ENCODE data around the gene TJP1. TPM values are rescaled to one million over a fixed set of nuclear protein-coding genes. Genes with fewer than 3 reads are reported as not detected.
"Not testable (repeated sequence)": the region's sequence is repeated elsewhere in the genome, so short reads cannot be mapped to it uniquely, and the experiment has no call there.

The TJP1 gene
- total RNA-seq, 8 experiments from 2014 or later: 25.1 to 375 (median 57.5) TPM

- in situ Hi-C loops (cut with MboI; ENCODE audit: low pct_unique_long_range_greater_than_20kb in 2 of 9, low sequenced_read_pairs in 9 of 9, unreplicated experiment in 9 of 9): no loop called here
- H3K27ac ChIP-seq: peak overlapping the region in 1 of 2 donors; percentile 36
- ATAC-seq (replicated peaks in 6 of 8): peak in 1 of 8 experiments; percentile 61
- no peak overlapping the region for H3K4me3 ChIP-seq
- 25 to 87% (median 53%) methylated on average over 1 to 9 of the region's 13 CpGs; no CpG with 5 or more reads in 2 of the 10 experiments for WGBS, 10 experiments
- peaks cover 8 to 16% of the 10 kb centered on the region in 2 donors for H3K4me1 ChIP-seq (replicated peaks in 1 of 2)
These were observed 151.0 kb downstream of the TJP1 start for GRCh38 chr15:29670998-29671981.

GRCh38 chr15:29670266-29670665 lies 152.0 kb downstream of the TJP1 start:
- WGBS, 10 experiments: 42 to 100% (median 60%) methylated on average over 1 to 2 of the region's 8 CpGs; no CpG with 5 or more reads in 5 of the 10 experiments
- Histone ChIP-seq H3K4me3 (no peak overlapping the region), H3K27ac (no peak overlapping the region), H3K4me1 (replicated peaks in 1 of 2) (peaks cover 9 to 13% of the 10 kb centered on the region in 2 donors)
- ATAC-seq (replicated peaks in 6 of 8): no peak
- in situ Hi-C loops (cut with MboI; ENCODE audit: low pct_unique_long_range_greater_than_20kb in 2 of 9, low sequenced_read_pairs in 9 of 9, unreplicated experiment in 9 of 9): no loop called here

GRCh38 chr15:29669823-29670222 lies 152.4 kb downstream of the TJP1 start:
- H3K4me3 ChIP-seq: no peak overlapping the region
- H3K27ac ChIP-seq: no peak overlapping the region
- WGBS, 10 experiments: 20 to 100% (median 70%) methylated on average over 1 to 9 of the region's 9 CpGs; no CpG with 5 or more reads in 1 of the 10 experiments
- in situ Hi-C loops (cut with MboI; ENCODE audit: low pct_unique_long_range_greater_than_20kb in 2 of 9, low sequenced_read_pairs in 9 of 9, unreplicated experiment in 9 of 9): no loop called here
- H3K4me1 ChIP-seq (replicated peaks in 1 of 2): peaks cover 9 to 13% of the 10 kb centered on the region in 2 donors
- ATAC-seq (replicated peaks in 6 of 8): peak in 1 of 8 experiments; percentile 7

- peak; percentile 56 to 97 (median 93) for ATAC-seq (replicated peaks in 6 of 8)
- WGBS, 10 experiments: 7 to 100% (median 63%) methylated on average over 4 to 13 of the region's 15 CpGs; no CpG with 5 or more reads in 1 of the 10 experiments
- H3K4me3 ChIP-seq: no peak overlapping the region
- H3K4me1 ChIP-seq (replicated peaks in 1 of 2): peaks cover 9 to 13% of the 10 kb centered on the region in 2 donors
- no peak overlapping the region for H3K27ac ChIP-seq
- in situ Hi-C loops (cut with MboI; ENCODE audit: low pct_unique_long_range_greater_than_20kb in 2 of 9, low sequenced_read_pairs in 9 of 9, unreplicated experiment in 9 of 9): no loop called here
These were observed 154.1 kb downstream of the TJP1 start for GRCh38 chr15:29668120-29668602.

GRCh38 chr15:29666241-29666640 lies 156.0 kb downstream of the TJP1 start:
- Histone ChIP-seq H3K4me3 (no peak overlapping the region), H3K4me1 (replicated peaks in 1 of 2) (peaks cover 4% of the 10 kb centered on the region in 2 donors), H3K27ac (no peak overlapping the region)
- 67 to 100% (median 89%) methylated on average over 1 to 3 of the region's 3 CpGs; no CpG with 5 or more reads in 6 of the 10 experiments for WGBS, 10 experiments
- ATAC-seq (replicated peaks in 6 of 8): no peak
- in situ Hi-C loops (cut with MboI; ENCODE audit: low pct_unique_long_range_greater_than_20kb in 2 of 9, low sequenced_read_pairs in 9 of 9, unreplicated experiment in 9 of 9): no loop called here

GRCh38 chr15:29665444-29666003 lies 156.7 kb downstream of the TJP1 start:
- ATAC-seq (replicated peaks in 6 of 8): peak in 2 of 8 experiments; percentile 51 to 55
- Histone ChIP-seq H3K27ac (no peak overlapping the region), H3K4me3 (no peak overlapping the region), H3K4me1 (replicated peaks in 1 of 2) (peaks cover 0 to 4% of the 10 kb centered on the region in 2 donors)
- in situ Hi-C loops (cut with MboI; ENCODE audit: low pct_unique_long_range_greater_than_20kb in 2 of 9, low sequenced_read_pairs in 9 of 9, unreplicated experiment in 9 of 9): no loop called here
- 4 to 100% (median 58%) methylated on average over 2 to 12 of the region's 13 CpGs; no CpG with 5 or more reads in 1 of the 10 experiments for WGBS, 10 experiments

- Histone ChIP-seq H3K4me1 (replicated peaks in 1 of 2) (peaks cover 0 to 4% of the 10 kb centered on the region in 2 donors), H3K27ac (no peak overlapping the region), H3K4me3 (no peak overlapping the region)
- 72 to 100% (median 86%) methylated on average over 1 to 13 of the region's 13 CpGs; no CpG with 5 or more reads in 4 of the 10 experiments for WGBS, 10 experiments
- no peak for ATAC-seq (replicated peaks in 6 of 8)
- in situ Hi-C loops (cut with MboI; ENCODE audit: low pct_unique_long_range_greater_than_20kb in 2 of 9, low sequenced_read_pairs in 9 of 9, unreplicated experiment in 9 of 9): no loop called here
These were observed 157.9 kb downstream of the TJP1 start for GRCh38 chr15:29664406-29664805.

GRCh38 chr15:29657476-29657817 lies 164.8 kb downstream of the TJP1 start:
- in situ Hi-C loops (cut with MboI; ENCODE audit: low pct_unique_long_range_greater_than_20kb in 2 of 9, low sequenced_read_pairs in 9 of 9, unreplicated experiment in 9 of 9); H3K4me1 ChIP-seq (replicated peaks in 1 of 2); ATAC-seq (replicated peaks in 6 of 8); H3K4me3 ChIP-seq; H3K27ac ChIP-seq: not testable (repeated sequence)
- 0 to 100% (median 100%) methylated on average over 1 to 6 of the region's 6 CpGs; no CpG with 5 or more reads in 5 of the 10 experiments for WGBS, 10 experiments

GRCh38 chr15:29656636-29657475 lies 165.4 kb downstream of the TJP1 start:
- 55 to 100% (median 76%) methylated on average over 1 to 28 of the region's 33 CpGs for WGBS, 10 experiments
- Histone ChIP-seq H3K4me1 (replicated peaks in 1 of 2) (no peaks in the 10 kb centered on the region), H3K27ac (no peak overlapping the region), H3K4me3 (no peak overlapping the region)
- ATAC-seq (replicated peaks in 6 of 8): peak in 2 of 8 experiments; percentile 52 to 70
- in situ Hi-C loops (cut with MboI; ENCODE audit: low pct_unique_long_range_greater_than_20kb in 2 of 9, low sequenced_read_pairs in 9 of 9, unreplicated experiment in 9 of 9): no loop called here

GRCh38 chr15:29652595-29652994 lies 169.7 kb downstream of the TJP1 start:
- no peak for ATAC-seq (replicated peaks in 6 of 8)
- 20 to 100% (median 88%) methylated on average over 1 to 3 of the region's 7 CpGs; no CpG with 5 or more reads in 6 of the 10 experiments for WGBS, 10 experiments
- no peaks in the 10 kb centered on the region for H3K4me1 ChIP-seq (replicated peaks in 1 of 2)
- no peak overlapping the region for H3K27ac ChIP-seq
- H3K4me3 ChIP-seq: no peak overlapping the region
- in situ Hi-C loops (cut with MboI; ENCODE audit: low pct_unique_long_range_greater_than_20kb in 2 of 9, low sequenced_read_pairs in 9 of 9, unreplicated experiment in 9 of 9): no loop called here

GRCh38 chr15:29651476-29652233 lies 170.6 kb downstream of the TJP1 start:
- in situ Hi-C loops (cut with MboI; ENCODE audit: low pct_unique_long_range_greater_than_20kb in 2 of 9, low sequenced_read_pairs in 9 of 9, unreplicated experiment in 9 of 9): no loop called here
- H3K4me3 ChIP-seq: no peak overlapping the region
- 72 to 81% methylated on average over 2 to 4 of the region's 11 CpGs; no CpG with 5 or more reads in 8 of the 10 experiments for WGBS, 10 experiments
- no peaks in the 10 kb centered on the region for H3K4me1 ChIP-seq (replicated peaks in 1 of 2)
- ATAC-seq (replicated peaks in 6 of 8): peak in 5 of 8 experiments; percentile 32 to 80 (median 50)
- no peak overlapping the region for H3K27ac ChIP-seq
